Pulmonary artery endothelial cell (primary cell): Measurements from ENCODE around the gene IL1RAPL2. TPM values are rescaled to one million over a fixed set of nuclear protein-coding genes. Genes with fewer than 3 reads are reported as not detected.
"Not testable (repeated sequence)": the region's sequence is repeated elsewhere in the genome, so short reads cannot be mapped to it uniquely, and the experiment has no call there.

Experiments
- DNase-seq: peaks from one replicate; pipeline ENCODE4 v3.0.0-alpha.2; 2011; ENCODE audit warnings: low read depth, low spot score
- total RNA-seq: library from RNA; depleted of rRNA; stranded (reverse); fragments of >200 nt; gene quantifications from 2 replicates; pipeline ENCODE4 v1.2.3, GENCODE V29; 2014

IL1RAPL2 gene
- total RNA-seq, 1 donor from 2014 or later = not detected

DNA sequence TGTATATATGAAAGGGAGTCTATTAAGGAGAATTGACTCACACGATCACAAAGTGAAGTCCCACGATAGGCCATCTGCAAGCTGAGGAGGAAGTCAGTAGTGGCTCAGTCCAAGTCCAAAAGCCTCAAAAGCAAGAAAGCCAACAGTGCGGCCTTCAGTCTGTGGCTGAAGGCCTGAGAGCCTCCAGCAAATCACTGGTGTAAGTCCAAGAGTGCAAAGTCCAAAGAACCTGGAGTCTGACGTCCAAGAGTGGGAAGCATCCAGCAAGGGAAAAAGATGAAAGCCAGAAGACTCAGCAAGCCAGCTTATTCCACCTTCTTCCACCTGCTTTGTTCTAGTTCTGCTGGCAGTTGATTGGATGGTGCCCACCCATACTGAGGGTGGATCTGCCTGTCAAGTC, 104.1 kb downstream of the IL1RAPL2 start:
- DNase-seq = no peak

DNA sequence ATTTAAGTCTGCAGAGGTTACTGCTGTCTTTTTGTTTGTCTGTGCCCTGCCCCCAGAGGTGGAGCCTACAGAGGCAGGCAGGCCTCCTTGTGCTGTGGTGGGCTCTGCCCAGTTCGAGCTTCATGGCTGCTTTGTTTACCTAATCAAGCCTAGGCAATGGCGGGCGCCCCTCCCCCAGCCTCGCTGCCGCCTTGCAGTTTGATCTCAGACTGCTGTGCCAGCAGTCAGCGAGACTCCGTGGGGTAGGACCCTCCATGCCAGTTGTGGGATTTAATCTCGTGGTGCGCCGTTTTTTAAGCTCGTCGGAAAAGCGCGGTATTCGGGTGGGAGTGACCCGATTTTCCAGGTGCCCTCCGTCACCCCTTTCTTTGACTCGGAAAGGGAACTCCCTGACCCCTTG, 111.5 kb downstream of the IL1RAPL2 start:
- DNase-seq = not testable (repeated sequence)

DNA sequence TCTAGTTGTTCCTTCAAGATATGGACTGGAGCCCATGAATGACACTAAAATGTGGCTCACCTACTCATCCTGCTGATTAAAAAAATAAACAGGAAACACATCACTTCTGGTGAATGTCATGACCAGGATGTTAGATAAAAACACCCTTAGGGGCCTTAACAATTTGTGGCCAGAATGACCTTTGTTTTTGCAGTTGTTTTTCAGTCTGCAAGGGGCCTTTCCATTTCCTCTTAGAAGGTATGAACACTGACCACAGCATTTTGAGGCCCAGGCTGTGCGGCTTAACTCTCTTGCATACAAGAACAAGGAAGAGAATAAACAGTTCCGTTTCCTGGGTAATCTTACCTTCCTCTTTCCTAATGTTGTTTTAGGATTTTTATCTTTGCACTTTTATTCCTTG, 113.2 kb downstream of the IL1RAPL2 start:
- DNase-seq = no peak

DNA sequence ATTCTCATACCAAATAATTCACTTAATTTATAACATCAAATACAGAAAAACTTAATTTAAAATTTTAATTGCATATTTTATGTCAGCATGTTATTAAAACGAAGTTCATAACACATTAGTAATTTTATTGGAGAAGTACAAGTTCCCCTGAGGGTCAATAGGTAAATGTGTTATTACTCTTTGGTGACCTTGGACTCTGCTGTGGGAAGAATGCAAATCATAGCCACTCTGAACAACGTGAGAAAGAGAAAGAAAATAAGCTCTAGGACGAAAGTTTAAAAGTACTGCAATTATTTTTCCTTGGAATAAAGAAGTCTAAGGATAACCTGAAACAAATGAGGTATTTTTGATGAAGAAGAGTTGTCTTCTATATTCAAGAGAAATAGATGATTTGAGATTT, 115.2 kb downstream of the IL1RAPL2 start:
- DNase-seq = no peak

DNA sequence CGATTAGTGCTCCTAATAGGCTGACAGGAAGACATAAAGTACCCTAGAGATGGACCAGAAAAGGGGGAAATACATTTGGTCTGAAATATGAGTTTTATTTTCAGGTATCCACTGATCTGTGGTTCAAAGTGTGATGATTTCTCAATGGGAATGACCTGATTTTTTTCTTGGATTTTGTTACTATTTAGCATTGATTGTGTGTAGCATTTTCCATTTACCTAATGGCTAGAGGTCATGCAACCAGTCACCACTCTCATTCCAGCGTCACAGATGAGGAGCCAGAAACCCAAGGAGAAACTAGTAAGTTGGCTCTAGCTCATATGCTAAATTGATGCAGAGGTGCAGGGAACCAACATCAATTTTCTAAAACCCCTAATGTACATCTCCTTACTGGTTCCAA, 118.1 kb downstream of the IL1RAPL2 start:
- DNase-seq = no peak

DNA sequence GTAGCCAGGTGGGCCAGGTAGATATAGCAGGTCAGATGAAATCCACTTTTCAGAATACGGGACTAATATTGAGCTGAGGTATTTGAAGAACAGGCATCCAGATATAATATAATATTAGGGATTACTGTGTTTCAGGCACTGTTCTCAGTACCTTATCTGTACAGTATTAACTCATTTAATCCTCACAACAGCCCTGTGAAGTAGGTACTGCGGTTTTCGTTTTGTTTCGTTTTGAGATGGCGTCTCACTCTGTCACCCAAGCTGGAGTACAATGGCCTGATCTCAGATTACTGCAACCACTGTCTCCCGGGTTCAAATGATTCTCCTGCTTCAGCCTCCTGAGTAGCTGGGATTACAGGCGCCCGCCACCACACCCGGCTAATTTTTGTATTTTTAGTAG, 129.6 kb downstream of the IL1RAPL2 start:
- no peak for DNase-seq

DNA sequence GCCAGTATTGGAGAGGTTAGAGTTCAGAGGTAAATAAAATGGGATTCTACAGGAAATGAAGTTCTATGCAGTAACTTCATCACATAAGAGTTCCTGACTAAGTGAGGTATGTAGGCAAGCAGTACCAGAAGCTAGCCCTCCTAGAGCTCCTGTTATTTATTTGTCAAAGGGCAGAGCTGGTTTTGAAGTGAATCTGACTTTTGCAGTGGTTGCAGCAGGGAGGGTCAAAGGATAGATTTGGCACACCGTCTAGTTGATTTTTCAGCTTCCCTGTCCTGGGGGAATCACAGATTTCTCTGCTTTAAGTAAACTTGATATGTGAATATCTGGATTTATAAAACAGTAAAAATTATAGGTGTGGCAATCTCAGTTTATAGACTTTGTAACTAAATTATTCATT, 130.7 kb downstream of the IL1RAPL2 start:
- DNase-seq = no peak

DNA sequence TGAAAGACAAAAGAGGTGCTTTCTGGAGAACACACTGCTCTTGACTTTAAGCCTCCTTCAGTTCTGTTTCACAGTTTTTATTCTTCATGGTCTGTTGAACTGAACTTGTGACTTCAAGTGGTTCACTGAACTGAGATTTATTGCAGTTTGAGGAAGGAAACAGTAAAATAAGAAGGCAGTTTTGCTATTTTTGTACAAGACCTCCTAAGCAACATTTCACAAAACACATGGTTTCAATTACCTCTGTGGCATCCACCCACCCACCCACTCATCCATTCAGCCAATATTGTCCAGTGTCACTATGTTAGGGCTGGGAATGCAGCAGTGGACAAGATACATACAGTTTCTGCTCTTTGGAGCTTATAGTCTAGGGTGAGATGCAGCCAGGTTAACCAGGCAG, 131.3 kb downstream of the IL1RAPL2 start:
- DNase-seq = no peak

DNA sequence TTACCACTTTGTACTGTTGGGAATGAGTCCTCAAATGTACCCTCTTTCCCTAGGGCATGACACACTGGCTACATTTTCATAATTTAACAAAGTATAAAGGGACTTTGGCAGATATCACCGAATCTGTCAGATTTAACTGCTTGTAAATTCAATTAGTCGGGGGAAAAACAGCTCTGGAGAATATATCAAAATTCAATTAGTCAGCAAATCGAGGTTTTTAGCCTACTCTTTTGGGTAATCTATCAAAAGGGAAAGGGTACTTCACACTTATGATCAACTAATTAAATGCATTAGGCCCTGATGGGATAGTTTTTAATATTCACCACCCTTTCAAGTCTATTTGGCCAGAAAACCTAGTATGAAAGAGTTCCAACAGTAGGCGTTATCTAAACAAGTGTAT, 141.0 kb downstream of the IL1RAPL2 start:
- no peak for DNase-seq

DNA sequence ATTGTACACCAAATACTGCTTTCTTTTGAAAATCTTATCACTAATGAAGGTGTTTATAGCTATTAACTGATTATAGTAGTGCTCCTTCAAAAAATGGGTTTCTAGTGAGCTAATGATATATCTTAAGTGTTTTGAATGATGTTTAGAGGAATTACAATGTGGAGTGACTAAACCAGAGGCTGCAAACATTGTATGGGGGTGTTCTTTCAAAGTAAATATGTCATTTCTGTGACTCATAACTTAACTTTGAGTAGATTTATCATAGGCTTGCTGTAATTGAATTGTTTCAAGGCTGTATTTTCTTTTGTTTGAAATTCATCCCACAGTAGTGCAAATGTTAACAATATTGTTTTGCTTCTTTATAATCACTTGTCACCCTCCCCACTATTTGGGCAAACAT, 141.6 kb downstream of the IL1RAPL2 start:
- no peak for DNase-seq

DNA sequence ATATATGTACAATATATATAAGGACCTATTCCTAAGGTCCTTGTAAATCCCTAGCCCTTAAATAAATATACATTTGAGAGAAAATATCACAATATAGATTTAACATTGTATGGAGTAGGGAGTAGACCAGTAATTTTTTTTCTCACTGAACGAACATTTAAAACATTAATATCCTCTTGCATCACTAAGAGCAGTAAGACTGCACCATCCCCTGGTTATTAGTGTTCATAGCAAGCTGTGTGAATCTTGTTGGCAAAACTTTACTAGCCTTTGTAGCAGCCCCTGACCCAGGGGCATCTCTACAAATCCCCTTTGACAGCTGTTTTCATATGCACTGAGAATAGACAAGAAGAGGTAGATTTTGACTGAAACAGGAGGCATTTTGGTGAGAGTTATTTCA, 146.5 kb downstream of the IL1RAPL2 start:
- DNase-seq = no peak

DNA sequence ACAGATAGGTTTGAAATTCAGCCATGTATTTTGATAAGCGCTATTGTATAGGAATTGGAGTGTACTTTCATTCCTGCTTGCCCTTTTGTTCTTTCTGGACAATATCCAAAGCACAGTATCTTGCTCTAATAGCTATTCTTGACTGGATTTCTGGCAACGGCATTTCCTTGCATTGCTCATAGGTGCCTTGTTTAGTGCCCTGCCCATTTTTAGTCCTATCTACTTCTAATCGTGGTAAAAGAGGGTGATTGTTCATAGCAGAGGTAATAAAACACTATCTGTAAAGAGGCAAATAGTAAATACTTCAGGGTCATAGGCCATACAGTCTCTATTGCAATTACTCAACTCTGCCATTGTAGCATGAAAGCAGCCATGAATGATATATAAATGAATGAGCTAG, 155.9 kb downstream of the IL1RAPL2 start:
- DNase-seq = no peak

DNA sequence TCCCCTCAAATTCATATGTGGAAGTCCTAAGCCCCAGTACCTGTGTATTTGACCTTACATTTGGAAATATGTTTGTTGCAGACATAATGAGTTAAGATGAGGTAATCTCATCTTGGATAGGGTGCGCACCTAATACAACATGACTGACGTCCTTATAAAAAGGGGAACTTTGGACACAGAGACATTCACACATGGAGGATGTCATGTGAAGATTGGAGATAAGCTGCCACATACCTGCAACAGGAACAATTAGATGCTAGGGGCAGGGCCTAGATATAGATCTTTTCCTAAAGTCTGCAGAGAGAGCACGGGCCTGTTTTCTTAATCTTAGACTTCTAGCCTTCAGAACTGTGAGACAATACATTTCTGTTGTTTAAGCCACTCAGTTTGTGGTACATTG, 162.5 kb downstream of the IL1RAPL2 start:
- DNase-seq = no peak

DNA sequence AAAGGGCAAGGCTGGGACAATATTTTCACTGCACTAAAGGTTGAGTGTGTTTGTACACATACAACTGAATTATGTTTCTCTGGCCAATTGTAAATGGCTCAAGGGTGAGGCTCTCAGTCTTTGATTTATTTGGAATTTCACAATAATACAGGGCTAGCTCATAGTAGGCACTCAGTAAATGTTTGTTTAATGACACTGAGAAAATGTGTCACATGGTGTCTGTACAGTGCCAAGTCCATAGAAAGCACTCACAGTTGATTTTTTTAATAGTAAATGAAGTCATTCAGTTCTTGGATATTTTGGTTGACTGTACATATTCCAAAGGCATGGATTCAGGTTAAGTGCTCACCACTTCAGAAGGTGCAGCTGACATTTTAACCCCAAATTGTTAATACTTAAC, 176.4 kb downstream of the IL1RAPL2 start:
- no peak for DNase-seq

DNA sequence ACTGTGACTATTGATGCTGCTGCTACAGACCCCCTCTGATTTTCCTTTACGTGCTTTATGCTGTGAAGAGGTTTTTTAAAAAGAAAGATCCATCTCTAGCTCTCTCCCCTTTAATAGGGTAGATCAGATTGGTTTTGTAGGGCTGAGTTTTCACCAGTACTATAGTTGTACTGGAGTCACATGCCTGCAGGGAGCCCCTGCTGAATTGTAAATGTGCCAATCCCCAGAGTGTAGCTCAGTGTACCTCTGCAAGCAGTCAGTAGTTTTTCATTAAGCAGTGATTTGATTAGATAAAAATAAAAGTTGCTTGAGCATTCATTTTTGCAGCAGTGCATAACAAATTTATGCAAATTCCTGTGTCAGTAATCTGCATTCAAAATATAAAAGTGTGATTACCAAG, 179.2 kb downstream of the IL1RAPL2 start:
- no peak for DNase-seq

DNA sequence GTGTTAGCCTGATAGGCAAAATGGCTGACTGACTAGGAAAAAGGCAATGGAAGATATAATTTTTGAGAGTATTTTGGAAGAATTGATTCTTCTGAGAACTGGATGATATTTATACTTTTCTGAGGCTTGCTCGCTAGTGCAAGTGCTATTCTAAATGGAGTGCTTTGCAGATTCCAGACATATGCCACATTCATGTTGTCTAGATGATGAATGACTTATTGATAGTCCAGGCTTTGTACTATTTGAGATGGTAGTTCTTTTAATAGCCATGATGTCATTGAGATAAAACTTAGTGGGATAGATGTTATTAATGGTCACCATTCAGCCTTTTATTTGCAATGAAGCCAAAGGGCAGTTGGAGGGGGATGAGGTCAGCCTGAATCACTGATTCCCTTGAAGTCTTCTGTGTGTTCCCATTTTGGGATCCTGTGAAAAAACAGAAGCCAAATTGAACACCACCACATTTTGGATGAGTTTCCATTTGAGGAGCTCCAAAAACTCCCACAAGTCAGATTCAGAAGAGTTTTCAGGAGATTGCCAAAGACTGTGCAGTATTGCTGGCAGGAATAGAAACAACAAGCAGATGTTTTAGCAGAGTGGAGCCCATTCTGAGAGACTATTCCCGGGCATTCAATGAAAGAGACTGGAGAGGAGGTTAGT, 184.1 kb downstream of the IL1RAPL2 start:
- DNase-seq = no peak

DNA sequence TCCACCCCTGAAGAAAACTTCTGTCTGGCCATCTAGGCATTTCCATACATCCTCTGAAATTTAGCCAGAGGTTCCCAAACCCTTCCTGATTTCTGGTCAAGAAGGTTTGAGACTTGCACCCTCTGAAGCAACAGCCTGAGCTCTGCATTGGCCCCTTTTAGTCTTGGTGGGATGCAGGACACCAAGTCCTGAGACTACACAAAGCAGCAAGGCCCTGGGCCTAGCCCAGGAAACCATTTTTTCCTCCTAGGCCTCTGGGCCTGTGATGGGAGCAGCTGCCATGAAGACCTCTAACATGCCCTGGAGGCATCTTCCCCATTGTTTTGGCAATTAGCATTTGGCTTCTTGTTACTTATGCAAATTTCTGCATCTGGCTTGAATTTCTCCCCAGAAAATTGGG, 196.6 kb downstream of the IL1RAPL2 start:
- DNase-seq = no peak

DNA sequence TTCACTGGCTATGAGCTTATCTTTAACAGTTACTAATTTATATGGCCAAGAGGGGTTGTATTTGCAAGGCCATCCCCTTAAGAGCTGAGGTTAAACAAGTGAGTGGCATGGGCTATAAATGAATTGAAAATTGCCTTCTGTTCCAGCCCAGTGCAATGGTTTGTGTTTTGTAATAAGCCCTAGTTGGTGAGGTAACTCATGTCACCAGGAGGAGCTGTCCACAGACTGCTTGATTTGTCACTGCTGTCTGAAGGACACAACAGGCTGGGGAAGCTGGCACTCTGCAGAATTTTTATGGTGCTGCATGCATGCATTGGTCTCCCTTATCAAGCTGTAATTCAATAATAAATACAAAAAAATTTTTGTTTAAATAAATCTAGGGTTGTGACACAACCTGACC, 223.8 kb downstream of the IL1RAPL2 start:
- DNase-seq = no peak

DNA sequence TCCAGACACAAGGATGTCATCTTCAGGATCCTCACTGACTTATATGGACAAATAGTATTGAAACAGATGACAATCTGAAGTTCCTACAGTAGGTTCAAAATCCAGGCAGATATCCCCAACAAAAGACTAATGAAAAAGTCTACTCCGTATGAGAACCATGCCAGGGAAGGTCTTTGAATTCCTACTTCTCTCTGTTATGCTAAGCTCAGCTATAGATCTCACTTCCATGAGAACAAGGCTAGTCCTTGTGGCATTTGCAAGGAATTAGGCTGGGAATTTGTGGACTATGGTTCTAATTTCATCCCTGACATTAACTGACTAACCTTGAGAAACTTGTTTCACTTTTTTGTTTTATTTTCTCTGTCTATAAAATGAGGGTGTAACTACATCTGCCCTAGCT, 229.8 kb downstream of the IL1RAPL2 start:
- no peak for DNase-seq

DNA sequence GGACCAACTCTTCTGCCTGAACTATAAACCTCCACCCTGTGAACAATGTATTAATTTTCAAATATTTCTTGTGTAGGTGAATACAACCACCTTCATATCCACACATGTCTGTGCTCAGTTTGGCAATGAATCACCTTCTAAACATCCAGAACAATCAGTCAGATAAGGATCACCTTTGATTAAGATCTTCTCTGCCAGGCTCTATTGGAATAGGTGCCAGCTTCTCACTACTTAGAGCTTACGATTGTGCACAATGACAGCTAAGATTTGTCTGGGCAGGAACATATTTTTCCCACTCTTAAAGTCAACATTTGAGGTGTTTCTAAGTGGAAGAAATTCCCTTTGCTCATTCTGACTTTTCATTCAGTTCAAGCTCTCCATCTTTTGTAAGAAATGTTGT, 237.2 kb downstream of the IL1RAPL2 start:
- DNase-seq = no peak

DNA sequence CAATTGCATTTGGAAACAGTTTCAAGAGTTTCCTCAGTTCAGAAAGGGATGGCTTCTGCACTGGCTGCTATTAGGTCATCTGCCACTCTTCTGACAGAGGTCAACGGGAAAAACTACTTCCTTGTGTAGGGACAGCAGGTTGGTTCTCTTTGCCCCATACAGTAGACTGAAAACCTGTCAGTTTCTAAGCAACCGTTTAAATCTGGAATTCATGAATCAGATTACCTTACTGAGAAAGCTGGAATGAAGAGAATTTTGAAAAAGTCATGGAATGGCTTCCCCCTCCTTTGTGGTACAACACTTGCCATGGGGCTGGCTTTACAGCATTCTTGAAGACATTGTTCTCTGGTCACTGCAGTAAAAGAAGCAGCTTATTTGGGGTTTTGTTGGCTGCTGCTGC, 240.3 kb downstream of the IL1RAPL2 start:
- no peak for DNase-seq

DNA sequence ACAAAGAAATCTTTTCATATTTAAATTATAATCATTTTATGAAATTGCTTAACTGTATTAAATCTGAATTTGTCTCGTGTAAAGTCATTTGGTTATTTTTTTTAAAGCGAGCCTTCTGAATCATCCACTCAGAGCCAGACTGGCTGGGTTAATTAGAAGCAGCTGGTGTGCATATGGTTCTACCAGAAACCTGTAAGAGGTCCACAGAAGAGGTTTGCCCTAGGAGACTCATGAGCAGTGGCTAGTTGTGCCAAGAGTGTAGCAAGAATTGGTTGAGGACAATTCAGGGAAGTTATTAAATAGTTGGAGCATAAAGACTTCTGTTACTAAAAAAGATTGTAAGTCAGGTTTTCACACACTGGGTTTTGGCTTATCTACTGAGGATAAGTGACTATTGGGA, 267.4 kb downstream of the IL1RAPL2 start:
- DNase-seq = no peak

DNA sequence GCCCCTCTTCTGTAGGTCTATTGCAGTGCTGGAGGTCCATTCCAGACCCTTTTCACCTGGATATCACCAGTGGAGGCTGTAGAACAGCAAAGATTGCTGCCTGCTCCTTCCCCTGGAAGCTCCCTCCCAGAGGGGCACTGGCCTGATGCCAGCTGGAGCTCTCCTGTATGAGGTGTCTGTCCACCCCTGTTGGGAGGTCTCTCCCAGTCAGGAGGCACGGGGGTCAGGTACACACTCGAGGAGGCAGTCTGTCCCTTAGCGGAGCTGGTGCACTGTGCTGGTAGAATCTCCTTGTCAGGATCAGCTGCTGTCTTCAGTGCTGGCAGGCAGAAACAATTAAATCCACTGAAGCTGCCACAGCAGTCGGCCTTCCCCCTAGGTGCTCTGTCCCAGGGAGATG, 276.6 kb downstream of the IL1RAPL2 start:
- DNase-seq = no peak

DNA sequence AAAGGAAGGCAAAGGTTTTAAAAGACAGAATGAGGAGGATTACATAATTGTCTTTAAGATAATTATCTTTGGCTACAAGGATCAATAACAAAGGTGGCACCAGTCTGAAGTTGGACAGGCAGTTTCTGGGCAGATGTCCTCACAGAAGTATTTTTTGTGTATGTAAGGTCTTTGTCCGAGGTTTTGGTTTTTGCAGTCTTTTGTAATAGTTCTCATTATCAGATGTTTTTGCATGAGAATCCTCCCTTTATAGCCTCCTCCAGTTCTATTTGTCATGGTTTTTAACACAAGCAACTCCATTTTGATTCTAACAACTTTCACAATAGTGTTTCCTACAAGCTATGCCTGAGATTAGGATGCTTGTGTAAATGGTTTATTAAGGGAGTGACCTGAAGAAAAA, 286.2 kb downstream of the IL1RAPL2 start:
- no peak for DNase-seq
